ENCODE results near the gene PIGP.
"Not testable (repeated sequence)": the region's sequence is repeated elsewhere in the genome, so short reads cannot be mapped to it uniquely, and the experiment has no call there.

Gene PIGP

GRCh38 chr21:37041706-37042271, 31.1 kb downstream of the PIGP start:
- no peak for DNase-seq

- no peak for DNase-seq
Measured at GRCh38 chr21:37040212-37040611, 32.7 kb downstream of the PIGP start.

GRCh38 chr21:37039411-37040075, 33.3 kb downstream of the PIGP start:
- DNase-seq, result no peak

- DNase-seq, result no peak
Measured at GRCh38 chr21:37036177-37036576, 36.7 kb downstream of the PIGP start.

GRCh38 chr21:37034394-37034793, 38.5 kb downstream of the PIGP start:
- not testable (repeated sequence) for DNase-seq

- DNase-seq, result no peak
Measured at GRCh38 chr21:37032877-37033471, 39.9 kb downstream of the PIGP start.

GRCh38 chr21:37032293-37032692, 40.6 kb downstream of the PIGP start:
- DNase-seq, result no peak

GRCh38 chr21:37030864-37031263, 42.0 kb downstream of the PIGP start:
- no peak for DNase-seq

- DNase-seq, result no peak
Measured at GRCh38 chr21:37028570-37028969, 44.3 kb downstream of the PIGP start.

- DNase-seq, result no peak
Measured at GRCh38 chr21:37026499-37026898, 46.4 kb downstream of the PIGP start.

GRCh38 chr21:37017951-37018679, 54.8 kb downstream of the PIGP start:
- DNase-seq, result no peak
